Brain microvascular endothelial cell (primary cell): ENCODE measurements around the gene ZBTB20.

Experiments used
- DNase-seq: peaks from one replicate; pipeline ENCODE4 v3.0.0-alpha.2; 2020
- H3K27ac ChIP-seq: fragments of 250-450 bp; sonication (Bioruptor Pico); 2 replicates; pipeline ENCODE4 v1.5.1; 2020; ENCODE audit warnings: mild to moderate bottlenecking, moderate library complexity
- H3K27me3 ChIP-seq: fragments of 250-450 bp; sonication (Bioruptor Pico); replicated peaks from 2 replicates; pipeline ENCODE4 v1.5.1; 2020; ENCODE audit warnings: mild to moderate bottlenecking
- H3K36me3 ChIP-seq: fragments of 250-450 bp; sonication (Bioruptor Pico); replicated peaks from 2 replicates; pipeline ENCODE4 v1.5.1; 2020; ENCODE audit warnings: mild to moderate bottlenecking
- H3K4me3 ChIP-seq: 2 replicates; pipeline ENCODE4 v1.5.1; 2011; ENCODE audit warnings: low read depth, mild to moderate bottlenecking, control low read depth, low read length, moderate library complexity
- in situ Hi-C: cut with HindIII; loops from 2 replicates; pipeline ENCODE4 v1.10.0; 2017; ENCODE audit warnings: low sequenced_read_pairs, low pct_ligation_motif_present
- TF ChIP-seq, protein P1 (sequence below): IDR thresholded peaks from 2 replicates; pipeline ENCODE4 v1.5.1; 2011; ENCODE audit warnings: low read depth, mild to moderate bottlenecking, moderate library complexity, low read length, control low read depth, inconsistent platforms; ENCODE audit errors: missing control alignments

ZBTB20 gene

DNA sequence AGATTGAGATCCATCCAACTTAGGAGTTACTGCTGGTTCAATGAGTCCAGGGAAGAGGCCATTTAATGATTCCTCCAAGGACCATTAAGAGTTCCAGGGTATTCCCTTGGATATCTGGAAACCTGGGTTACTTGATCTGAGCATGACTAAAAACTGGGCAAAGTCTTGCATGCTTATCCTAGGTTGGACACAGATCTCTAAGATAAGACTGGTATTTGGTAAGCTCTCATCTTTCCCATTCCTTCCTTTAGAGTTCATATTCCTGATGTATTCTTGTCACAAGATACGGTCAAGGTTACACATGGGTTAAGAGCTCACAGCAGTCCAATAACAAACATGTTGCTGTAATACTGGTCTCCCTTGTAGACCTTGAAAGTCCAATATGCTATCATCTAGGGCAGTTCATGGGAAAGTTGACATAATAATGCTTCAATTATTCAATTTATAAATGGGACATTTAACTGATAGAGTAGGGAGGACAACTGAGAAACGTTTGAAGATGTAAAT lies 551.5 kb downstream of the ZBTB20 start:
- no peak overlapping the region for H3K4me3 ChIP-seq
- H3K36me3 ChIP-seq = no peaks in the 10 kb centered on the region
- H3K27me3 ChIP-seq = no peaks in the 10 kb centered on the region
- H3K27ac ChIP-seq = no peak overlapping the region
- in situ Hi-C loops = no loop called here
- DNase-seq = no peak
- TF ChIP-seq, protein P1, sequence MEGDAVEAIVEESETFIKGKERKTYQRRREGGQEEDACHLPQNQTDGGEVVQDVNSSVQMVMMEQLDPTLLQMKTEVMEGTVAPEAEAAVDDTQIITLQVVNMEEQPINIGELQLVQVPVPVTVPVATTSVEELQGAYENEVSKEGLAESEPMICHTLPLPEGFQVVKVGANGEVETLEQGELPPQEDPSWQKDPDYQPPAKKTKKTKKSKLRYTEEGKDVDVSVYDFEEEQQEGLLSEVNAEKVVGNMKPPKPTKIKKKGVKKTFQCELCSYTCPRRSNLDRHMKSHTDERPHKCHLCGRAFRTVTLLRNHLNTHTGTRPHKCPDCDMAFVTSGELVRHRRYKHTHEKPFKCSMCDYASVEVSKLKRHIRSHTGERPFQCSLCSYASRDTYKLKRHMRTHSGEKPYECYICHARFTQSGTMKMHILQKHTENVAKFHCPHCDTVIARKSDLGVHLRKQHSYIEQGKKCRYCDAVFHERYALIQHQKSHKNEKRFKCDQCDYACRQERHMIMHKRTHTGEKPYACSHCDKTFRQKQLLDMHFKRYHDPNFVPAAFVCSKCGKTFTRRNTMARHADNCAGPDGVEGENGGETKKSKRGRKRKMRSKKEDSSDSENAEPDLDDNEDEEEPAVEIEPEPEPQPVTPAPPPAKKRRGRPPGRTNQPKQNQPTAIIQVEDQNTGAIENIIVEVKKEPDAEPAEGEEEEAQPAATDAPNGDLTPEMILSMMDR = no peak

DNA sequence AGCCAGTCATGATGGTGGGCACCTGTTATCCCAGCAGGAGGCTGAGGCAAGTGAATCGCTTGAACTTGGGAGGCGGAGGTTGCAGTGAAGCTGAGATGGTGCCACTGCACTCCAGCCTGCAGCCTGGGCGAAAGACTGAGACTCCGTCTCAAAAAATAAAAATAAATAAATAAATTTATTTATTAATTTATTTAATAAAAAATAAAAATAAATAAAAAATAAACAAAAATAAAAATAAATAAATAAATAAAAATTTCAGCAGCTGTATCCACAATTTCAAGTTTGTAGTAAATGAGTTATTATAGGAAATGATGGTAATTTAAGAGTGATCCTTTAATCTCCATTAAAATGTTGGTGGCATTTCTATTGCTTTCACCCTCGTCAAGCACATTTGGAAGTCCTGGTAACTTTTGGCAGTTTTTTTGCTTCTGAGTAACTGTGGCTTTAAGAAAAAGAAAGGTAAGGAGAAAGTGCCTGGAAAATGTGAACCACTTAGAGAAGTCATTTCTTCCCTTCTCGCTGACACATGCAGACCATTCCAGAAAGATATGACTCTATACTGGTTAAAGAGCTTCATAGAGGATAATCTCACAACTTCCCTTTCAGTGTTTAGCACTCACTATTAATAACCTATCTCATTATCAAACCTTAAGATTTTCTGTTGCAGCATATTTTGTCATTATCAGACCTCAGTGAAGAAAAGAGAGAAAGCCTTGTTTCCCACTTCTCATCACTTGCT lies 556.6 kb downstream of the ZBTB20 start:
- Histone ChIP-seq H3K27me3 (no peaks in the 10 kb centered on the region), H3K36me3 (no peaks in the 10 kb centered on the region), H3K4me3 (no peak overlapping the region), H3K27ac (no peak overlapping the region)
- in situ Hi-C loops = no loop called here
- DNase-seq = no peak
- TF ChIP-seq, protein P1 = no peak

DNA sequence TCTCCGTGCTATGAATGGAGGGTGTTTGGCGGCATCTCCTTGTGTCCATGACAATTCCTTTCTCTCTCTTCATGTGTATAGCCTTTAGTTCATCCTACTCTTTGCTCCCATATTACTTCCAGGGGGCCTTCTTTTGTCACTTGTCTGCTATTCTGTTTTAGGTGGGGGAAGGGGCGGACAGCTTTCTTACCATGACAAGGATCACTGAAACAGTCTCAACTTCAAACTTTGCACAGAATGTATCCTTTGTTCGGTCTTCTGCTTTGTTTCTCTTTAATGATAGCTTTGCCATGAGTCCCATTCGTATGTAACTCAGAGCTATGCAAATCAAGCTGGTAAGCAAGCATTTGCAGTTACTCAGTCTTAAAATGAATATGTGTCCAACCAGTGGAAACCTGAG lies 559.1 kb downstream of the ZBTB20 start:
- Histone ChIP-seq H3K27ac (no peak overlapping the region), H3K27me3 (no peaks in the 10 kb centered on the region), H3K36me3 (no peaks in the 10 kb centered on the region), H3K4me3 (no peak overlapping the region)
- TF ChIP-seq, protein P1 = no peak
- DNase-seq = no peak
- in situ Hi-C loops = no loop called here

- no peak overlapping the region for H3K27ac ChIP-seq
- TF ChIP-seq, protein P1 = no peak
- in situ Hi-C loops = no loop called here
- no peak for DNase-seq
- no peaks in the 10 kb centered on the region for H3K27me3 ChIP-seq
- no peak overlapping the region for H3K4me3 ChIP-seq
- H3K36me3 ChIP-seq = no peaks in the 10 kb centered on the region
Measured at GRCh38 chr3:114586119-114586518, 561.0 kb downstream of the ZBTB20 start.

DNA sequence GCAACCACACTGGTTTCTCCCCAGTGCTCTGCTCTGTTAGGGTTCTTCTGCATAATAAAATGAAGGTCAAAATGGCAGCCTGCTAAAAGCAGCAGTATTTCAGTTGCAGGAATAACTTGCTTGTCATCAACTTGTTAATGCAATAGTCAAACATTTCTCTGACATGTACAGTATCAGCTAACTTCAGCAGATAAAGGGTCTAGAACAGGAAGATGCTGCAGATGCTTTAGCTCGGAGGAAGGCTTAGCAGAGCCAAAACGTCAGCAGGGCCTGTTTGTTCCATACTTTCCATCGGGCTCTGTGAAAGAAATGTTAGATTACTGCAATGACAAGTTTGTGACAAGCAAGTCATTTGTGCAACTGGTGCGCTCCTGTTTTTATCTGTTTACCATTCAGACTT lies 561.4 kb downstream of the ZBTB20 start:
- Histone ChIP-seq H3K27ac (no peak overlapping the region), H3K27me3 (no peaks in the 10 kb centered on the region), H3K4me3 (no peak overlapping the region), H3K36me3 (no peaks in the 10 kb centered on the region)
- TF ChIP-seq, protein P1 = no peak
- no peak for DNase-seq
- in situ Hi-C loops = no loop called here
